GM12801 (cell line): ENCODE data around the gene CMSS1.

Experiments
- CTCF ChIP-seq: IDR thresholded peaks from one replicate; pipeline ENCODE4 v1.5.1; 2011; ENCODE audit warnings: control low read depth; ENCODE audit not compliant: insufficient read length; ENCODE audit errors: extremely low read depth

Gene CMSS1

GRCh38 chr3:99856437-99857220 lies 39.0 kb downstream of the CMSS1 start:
- no peak for TF ChIP-seq CTCF

- TF ChIP-seq CTCF, result no peak
Observed at GRCh38 chr3:99857278-99857677, 39.6 kb downstream of the CMSS1 start.

DNA sequence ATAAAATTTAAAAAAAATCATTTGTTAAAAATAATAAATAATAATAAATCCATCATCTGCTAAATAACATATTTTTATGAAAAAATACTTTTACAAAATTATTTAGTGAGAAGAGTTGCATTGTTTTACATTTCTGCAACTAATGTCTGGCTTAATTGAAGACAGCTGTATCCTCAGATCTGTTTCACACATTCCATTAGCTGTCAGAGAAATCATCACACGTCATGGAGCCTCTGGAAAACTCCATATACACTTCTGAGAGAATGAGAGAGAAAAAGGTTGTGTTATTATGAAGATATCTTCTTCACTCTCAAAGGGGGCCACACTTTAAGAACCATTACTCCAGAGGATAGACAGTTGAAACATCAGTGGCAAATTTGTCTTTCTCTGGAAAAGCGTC lies 40.8 kb downstream of the CMSS1 start:
- no peak for TF ChIP-seq CTCF

DNA sequence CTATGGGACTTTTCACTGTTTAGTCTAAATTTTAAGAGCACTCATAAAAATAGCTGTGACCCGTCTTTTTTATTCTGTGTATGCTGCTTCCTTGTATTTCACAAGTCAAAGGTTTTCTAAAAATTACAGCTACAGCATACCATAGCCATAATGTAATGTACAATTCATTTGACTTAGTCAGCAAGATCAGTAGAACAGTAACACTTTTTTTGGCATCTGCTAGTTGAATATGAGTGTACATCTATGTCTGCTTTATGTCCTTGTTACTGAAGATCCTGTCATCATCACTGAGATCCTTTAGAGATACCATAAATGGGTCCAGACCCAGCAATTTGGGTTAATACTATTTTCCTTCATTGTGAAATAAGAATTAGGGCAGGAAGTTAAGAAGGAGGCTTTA lies 42.2 kb downstream of the CMSS1 start:
- TF ChIP-seq CTCF, result no peak

GRCh38 chr3:99861216-99861615 lies 43.6 kb downstream of the CMSS1 start:
- TF ChIP-seq CTCF, result no peak

- no peak for TF ChIP-seq CTCF
Observed at GRCh38 chr3:99862208-99862607, 44.5 kb downstream of the CMSS1 start.

DNA sequence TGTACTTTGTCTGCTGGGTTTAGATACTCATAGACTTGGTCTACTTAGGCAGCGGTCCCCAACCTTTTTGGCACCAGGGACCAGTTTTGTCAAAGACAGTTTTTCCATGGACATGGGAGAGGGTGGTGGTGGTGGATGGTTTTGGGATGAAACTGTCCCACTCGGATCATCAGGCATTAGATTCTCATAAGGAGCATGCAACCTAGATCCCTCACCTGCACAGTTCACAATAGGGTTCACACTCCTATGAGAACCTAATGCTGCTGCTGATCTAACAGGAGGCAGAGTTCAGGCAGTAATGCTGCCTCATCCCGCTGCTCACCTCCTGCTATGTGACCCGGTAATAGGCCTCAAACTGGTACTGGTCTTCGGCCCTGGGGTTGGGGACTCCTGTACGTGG lies 45.3 kb downstream of the CMSS1 start:
- no peak for TF ChIP-seq CTCF
